T-helper 1 cell treated with Interleukin-12 subunit alpha and Interleukin-12 subunit beta and Interleukin-4 antibody, amounts not matched to agents 30 μg/mL and 1 μg/mL, for 36 hours (primary cell): Measurements from ENCODE around the gene PARP14.

Experiments used
- H3K27ac Mint-ChIP-seq: one replicate; pipeline ENCODE4 v1.8.0; 2021; ENCODE audit warnings: mild to moderate bottlenecking, mixed read lengths
- H3K27me3 Mint-ChIP-seq: one replicate; pipeline ENCODE4 v1.8.0; 2021; ENCODE audit warnings: low read depth, mixed read lengths
- H3K36me3 Mint-ChIP-seq: one replicate; pipeline ENCODE4 v1.8.0; 2021; ENCODE audit warnings: low read depth, mixed read lengths
- H3K4me1 Mint-ChIP-seq: one replicate; pipeline ENCODE4 v1.8.0; 2021; ENCODE audit warnings: low read depth, mixed read lengths
- H3K4me3 Mint-ChIP-seq: one replicate; pipeline ENCODE4 v1.8.0; 2021; ENCODE audit warnings: mild to moderate bottlenecking, moderate library complexity, mixed read lengths
- H3K9me3 Mint-ChIP-seq: one replicate; pipeline ENCODE4 v1.8.0; 2021; ENCODE audit warnings: mixed read lengths

Gene PARP14

DNA sequence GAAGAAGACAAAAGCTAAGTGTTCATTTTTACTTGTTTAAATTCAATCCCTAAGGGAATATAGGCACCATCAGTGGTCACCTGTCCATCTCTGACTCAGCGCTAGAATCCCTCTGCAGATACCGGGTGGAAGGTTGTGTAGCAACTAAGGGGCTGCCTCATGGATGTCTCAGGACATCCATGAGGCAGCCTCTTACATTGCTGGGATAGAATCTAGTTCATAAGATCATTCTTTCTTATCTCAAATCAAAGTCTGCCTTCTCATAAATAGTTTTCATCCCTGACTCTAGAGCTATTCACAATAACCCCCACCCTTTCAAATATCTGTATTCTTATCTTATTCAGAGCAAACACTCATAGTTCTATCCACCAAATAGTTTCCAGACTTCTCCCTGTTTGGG lies 74.9 kb downstream of the PARP14 start:
- Mint-ChIP-seq H3K36me3 (peaks cover 5% of the 10 kb centered on the region), H3K4me3 (no peak overlapping the region), H3K4me1 (peaks cover 10% of the 10 kb centered on the region), H3K27me3 (no peaks in the 10 kb centered on the region), H3K9me3 (no peaks in the 10 kb centered on the region), H3K27ac (no peak overlapping the region)

DNA sequence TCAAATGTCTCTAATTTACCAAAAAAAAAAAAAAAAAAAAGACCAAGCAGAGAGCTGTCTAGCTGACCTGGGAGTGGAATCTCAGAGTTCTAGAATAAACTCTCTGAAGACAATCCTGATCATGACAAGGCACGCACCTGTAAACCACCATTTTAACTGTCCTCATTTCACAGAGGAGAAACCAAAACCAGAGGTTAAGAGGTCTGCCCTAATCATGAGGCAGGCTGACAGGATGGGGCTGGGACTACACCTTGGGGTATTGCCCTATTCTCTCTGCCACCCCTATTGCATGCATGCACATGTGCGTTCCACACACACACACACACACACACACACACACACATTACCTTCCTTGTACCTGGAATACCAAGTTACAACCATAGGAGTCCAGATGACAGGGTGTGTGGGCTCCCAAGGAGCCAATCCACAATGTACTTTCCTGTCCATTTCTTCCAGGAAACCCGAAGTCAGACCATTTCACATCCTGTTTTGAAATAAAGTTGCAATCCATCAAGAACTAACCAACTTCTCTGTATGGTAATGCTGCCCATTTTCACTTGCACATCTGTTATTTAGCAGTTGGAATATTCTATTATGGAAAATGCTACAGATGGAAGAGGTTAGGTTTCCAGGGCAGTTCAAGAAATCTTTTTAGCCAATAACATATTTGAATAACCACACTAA lies 78.4 kb downstream of the PARP14 start:
- no peaks in the 10 kb centered on the region for H3K27me3 Mint-ChIP-seq
- H3K4me1 Mint-ChIP-seq: peaks cover 10% of the 10 kb centered on the region
- H3K9me3 Mint-ChIP-seq: no peaks in the 10 kb centered on the region
- no peak overlapping the region for H3K27ac Mint-ChIP-seq
- no peak overlapping the region for H3K4me3 Mint-ChIP-seq
- H3K36me3 Mint-ChIP-seq: peaks cover 6% of the 10 kb centered on the region

DNA sequence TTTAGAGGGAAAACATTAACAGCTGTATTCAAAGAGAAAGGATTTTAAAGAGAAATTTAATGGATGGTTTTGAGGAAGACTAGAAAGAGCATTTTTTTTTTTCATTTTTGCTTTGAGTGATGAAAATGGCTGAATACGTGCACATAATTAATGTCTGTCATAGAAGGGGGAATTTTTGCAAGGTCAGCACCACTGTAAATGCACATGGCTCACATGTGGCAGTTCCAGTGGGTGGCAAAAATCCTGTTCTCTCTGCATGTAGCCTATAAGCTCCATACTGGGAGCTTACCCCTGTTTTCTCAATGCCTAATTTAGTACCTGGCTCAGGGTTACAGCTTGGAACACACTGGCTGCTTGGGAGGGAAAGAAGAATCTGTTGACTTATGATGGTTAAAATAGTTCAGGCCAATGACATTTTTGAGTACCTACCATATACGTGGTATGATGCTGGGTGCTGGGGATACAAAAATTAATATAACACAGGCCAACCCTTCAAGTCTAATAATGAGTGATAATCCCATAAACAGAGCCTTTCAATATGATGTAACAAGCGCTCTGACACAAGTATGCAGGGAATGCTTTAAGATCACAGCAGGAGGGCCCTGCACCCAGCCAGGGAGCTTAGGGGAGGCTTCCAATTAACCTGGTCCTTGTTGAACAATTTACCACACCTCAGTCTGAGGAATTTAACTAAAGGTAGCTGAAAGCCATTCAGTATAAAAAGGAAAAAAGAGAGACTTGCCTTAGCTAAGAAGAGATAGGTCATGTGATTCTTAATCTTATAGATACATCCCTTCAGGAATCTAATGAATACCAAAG lies 80.0 kb downstream of the PARP14 start:
- H3K9me3 Mint-ChIP-seq: no peaks in the 10 kb centered on the region
- no peak overlapping the region for H3K4me3 Mint-ChIP-seq
- peaks cover 10% of the 10 kb centered on the region for H3K4me1 Mint-ChIP-seq
- H3K36me3 Mint-ChIP-seq: peaks cover 6% of the 10 kb centered on the region
- H3K27ac Mint-ChIP-seq: no peak overlapping the region
- H3K27me3 Mint-ChIP-seq: no peaks in the 10 kb centered on the region

DNA sequence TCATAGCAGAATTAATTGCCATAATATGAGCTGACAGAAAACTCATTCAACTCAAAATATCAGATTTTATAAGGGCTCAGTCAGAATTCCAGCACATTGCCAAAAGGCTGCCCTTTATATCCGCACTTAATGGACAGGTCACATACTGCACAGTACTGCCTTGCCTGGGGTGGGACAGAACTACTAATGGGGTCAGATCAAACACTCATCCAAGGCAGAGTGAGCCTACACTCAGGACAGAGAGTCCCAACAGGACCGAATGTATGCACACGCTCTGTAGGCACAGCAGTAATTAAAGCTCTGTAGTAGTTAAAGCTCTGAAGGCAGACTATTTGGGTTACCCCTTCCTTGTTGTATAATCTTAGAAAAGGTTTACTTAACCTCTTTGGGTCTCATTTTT lies 85.8 kb downstream of the PARP14 start:
- Mint-ChIP-seq H3K4me3 (no peak overlapping the region), H3K4me1 (no peaks in the 10 kb centered on the region), H3K9me3 (no peaks in the 10 kb centered on the region), H3K27ac (no peak overlapping the region), H3K36me3 (peaks cover 4% of the 10 kb centered on the region), H3K27me3 (no peaks in the 10 kb centered on the region)

DNA sequence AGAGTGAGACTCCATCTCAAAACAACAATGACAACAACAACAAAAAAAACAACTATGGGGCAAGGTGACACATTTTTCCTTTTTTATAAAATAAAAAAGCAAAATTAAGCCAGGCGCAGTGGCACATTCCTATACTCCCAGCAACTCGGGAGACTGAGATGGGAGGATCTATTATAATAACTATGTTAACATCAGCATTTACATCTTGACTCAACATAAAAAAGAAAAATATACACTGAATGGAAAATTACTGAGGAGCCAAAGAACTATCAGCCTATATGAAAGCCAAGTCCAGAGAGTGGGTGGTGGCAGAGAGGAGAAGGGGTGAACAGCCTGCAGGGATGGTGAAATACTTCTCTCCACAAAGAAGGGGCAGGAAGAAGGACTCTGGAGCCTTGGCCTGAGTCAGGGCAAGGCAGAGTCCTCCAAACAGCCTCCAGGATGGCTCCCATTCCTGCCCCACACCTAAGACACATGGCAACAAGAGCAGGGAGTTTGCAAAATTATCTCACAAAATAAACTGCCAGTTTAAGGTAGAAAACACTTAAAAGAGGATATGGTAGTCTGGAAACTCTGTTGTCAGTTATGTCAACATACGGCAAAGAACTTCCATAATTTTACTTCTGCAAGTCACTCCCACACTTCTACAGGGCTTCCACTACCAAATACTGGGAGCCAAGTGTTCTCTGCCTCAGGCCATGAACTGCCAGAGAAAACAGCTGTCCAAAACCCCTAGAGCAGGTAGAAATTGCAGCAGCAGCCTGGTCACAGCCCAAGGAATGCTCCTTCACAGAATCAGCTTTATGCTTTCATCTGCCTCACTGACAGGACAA lies 87.1 kb downstream of the PARP14 start:
- Mint-ChIP-seq H3K36me3 (peaks cover 4% of the 10 kb centered on the region), H3K27ac (no peak overlapping the region), H3K9me3 (no peaks in the 10 kb centered on the region), H3K27me3 (no peaks in the 10 kb centered on the region), H3K4me1 (no peaks in the 10 kb centered on the region), H3K4me3 (no peak overlapping the region)

DNA sequence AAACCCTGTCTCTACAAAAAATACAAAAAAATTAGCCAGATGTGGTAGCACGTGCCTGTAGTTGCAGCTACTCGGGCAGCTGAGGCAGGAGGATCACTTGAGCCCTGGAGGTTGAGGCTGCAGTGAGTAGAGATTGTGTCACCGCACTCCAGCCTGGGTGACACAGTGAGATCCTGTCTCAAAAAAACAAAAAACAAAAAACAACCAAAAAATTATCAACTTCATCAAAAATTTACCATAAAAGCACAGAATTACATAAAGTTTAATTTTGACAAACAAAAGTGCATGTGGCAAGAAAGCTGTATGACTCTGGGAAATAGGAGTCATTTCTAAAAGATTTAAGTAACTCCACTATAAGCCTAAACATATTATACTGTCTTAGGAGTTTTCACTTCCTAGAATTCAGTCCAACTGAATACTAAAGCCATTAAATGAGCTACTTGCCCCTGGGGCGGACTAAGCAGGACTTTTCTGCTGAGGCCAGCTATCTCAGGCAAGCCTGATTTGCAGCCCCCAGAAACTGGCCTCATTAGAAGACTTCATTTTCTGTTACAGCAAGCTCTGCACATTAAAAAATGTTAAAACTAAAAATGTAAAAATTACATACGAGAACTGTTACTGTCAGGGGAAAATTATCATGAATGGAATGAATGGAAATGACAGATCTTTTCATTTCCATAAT lies 90.0 kb downstream of the PARP14 start:
- H3K9me3 Mint-ChIP-seq: no peaks in the 10 kb centered on the region
- H3K4me1 Mint-ChIP-seq: no peaks in the 10 kb centered on the region
- H3K4me3 Mint-ChIP-seq: no peak overlapping the region
- H3K27me3 Mint-ChIP-seq: no peaks in the 10 kb centered on the region
- H3K36me3 Mint-ChIP-seq: peaks cover 3% of the 10 kb centered on the region
- no peak overlapping the region for H3K27ac Mint-ChIP-seq

DNA sequence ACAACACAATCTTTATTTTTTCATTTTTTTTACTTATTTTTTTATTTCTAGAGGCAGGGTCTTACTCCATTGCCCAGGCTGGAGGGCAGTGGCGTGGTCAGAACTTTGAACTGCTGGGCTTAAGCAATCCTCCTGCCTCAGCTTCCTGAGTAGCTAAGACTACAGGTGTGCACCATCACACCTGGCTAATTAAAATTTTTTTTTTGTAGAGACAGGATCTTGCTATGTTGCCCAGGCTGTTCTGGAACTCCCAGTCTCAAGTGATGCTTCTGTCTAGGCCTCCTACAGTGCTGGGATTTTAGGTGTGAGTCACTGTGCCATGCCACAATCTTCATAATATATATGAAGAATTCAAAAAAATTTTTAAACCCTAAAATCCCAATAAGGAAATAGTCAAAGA lies 92.2 kb downstream of the PARP14 start:
- Mint-ChIP-seq H3K4me3 (no peak overlapping the region), H3K27ac (no peak overlapping the region), H3K4me1 (no peaks in the 10 kb centered on the region), H3K9me3 (no peaks in the 10 kb centered on the region), H3K36me3 (peaks cover 3% of the 10 kb centered on the region), H3K27me3 (no peaks in the 10 kb centered on the region)

DNA sequence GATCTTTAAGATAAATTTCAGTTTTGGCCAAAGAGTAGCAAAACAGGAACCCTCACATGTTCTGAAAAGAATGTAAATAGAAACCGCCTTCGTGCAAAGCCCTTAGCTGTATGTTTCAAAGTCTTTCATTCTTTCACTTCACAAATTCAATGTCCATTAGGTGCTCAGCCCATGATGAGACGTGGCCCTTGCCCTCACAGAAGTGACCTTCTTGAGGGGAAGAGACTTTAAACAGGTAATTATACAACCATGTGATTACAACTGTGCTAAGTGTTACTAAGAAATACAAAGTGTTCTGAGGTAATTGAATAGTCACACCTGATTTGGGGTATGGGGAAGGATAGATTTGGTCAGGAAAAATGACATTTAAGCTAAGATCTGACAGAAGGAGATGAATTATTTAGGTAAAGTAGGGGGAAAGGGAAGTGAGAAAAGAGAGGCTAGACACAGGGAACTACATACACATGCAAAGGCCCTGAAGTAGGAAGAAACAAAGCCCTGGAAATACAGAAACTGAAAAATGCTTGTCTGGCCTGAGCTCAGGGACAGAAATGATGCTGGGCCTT lies 93.4 kb downstream of the PARP14 start:
- no peaks in the 10 kb centered on the region for H3K27me3 Mint-ChIP-seq
- no peak overlapping the region for H3K4me3 Mint-ChIP-seq
- no peak overlapping the region for H3K27ac Mint-ChIP-seq
- H3K9me3 Mint-ChIP-seq: no peaks in the 10 kb centered on the region
- H3K4me1 Mint-ChIP-seq: no peaks in the 10 kb centered on the region
- peaks cover 2% of the 10 kb centered on the region for H3K36me3 Mint-ChIP-seq

DNA sequence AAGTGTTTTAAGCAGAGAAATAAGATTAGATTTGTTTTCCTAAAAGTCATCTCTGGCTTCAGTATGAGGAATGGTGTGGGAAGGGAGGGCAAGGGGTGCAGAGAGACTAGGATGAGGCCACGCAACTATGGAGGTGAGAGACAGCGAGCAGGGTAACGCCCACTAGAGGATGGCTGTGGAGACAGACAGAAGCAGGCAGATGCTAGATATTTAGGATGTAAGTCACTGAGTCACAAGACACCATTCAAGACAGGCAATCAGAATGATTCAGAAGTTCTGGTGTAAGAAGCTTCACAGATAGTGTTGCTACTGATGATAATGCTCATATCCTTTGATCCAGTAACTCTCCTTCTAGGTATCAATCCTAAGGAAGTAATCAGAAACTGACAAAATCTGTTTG lies 93.9 kb downstream of the PARP14 start:
- no peaks in the 10 kb centered on the region for H3K4me1 Mint-ChIP-seq
- H3K27ac Mint-ChIP-seq: no peak overlapping the region
- H3K4me3 Mint-ChIP-seq: no peak overlapping the region
- no peaks in the 10 kb centered on the region for H3K27me3 Mint-ChIP-seq
- peaks cover 2% of the 10 kb centered on the region for H3K36me3 Mint-ChIP-seq
- H3K9me3 Mint-ChIP-seq: no peaks in the 10 kb centered on the region

DNA sequence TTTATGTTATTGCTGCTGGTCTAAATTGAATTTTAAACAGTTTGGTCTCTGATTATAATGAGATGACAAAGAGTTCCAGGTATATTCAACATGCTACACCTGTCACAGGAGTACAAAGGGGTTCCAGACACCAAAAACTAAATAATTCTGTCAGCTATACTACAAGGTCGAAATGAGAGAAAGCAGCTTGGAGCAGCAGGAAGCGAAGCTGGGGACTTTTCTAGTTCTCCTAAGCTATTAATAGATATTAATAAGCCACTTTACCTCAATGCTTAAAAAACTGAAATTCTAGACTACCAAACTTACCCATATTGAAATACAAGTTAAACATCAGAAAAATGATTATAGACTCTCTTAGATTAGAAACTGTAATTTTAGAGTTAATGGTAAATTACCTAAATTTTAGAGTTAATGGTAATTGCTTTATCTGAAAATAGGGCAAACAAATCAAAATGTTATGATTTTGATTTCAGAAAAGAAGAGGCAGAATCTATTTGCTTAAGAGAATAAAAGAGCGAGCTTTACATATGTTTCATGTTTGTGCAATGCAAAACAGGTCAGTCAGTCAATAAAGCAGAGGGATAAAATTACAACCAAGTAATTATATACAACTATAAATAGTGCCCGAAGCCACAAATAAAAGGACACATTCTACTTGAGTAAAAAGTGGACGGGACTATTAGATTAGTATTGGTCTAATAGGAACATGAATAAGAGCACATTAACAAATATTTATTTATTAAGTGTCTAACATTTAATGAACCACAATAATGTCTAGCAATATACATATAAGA lies 96.2 kb downstream of the PARP14 start:
- H3K4me3 Mint-ChIP-seq: no peak overlapping the region
- H3K36me3 Mint-ChIP-seq: no peaks in the 10 kb centered on the region
- H3K9me3 Mint-ChIP-seq: no peaks in the 10 kb centered on the region
- H3K27ac Mint-ChIP-seq: no peak overlapping the region
- no peaks in the 10 kb centered on the region for H3K27me3 Mint-ChIP-seq
- no peaks in the 10 kb centered on the region for H3K4me1 Mint-ChIP-seq

DNA sequence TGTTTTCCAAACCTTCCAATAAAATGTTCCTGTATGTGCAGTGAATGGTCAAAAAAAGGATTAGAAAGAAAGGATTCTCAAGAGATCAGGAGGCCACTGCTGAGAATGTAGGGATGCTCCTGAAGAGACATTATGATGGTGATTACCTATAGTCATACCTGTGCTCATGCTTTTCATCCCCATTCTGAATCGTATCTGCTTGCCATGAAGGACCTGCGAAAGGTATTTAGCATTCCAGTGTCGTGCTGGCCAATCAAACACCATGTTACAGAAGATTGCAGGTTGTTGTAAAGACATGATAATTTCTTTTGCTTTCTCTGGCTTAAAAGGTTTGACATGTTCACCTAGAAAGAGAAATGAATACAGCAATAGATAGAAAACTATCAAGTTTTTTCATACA lies 96.9 kb downstream of the PARP14 start:
- no peaks in the 10 kb centered on the region for H3K36me3 Mint-ChIP-seq
- H3K9me3 Mint-ChIP-seq: no peaks in the 10 kb centered on the region
- H3K4me1 Mint-ChIP-seq: no peaks in the 10 kb centered on the region
- no peaks in the 10 kb centered on the region for H3K27me3 Mint-ChIP-seq
- no peak overlapping the region for H3K27ac Mint-ChIP-seq
- H3K4me3 Mint-ChIP-seq: no peak overlapping the region
